Measurements from ENCODE around the gene LRP5.
"Not testable (repeated sequence)": the region's sequence is repeated elsewhere in the genome, so short reads cannot be mapped to it uniquely, and the experiment has no call there.

The LRP5 gene

DNA sequence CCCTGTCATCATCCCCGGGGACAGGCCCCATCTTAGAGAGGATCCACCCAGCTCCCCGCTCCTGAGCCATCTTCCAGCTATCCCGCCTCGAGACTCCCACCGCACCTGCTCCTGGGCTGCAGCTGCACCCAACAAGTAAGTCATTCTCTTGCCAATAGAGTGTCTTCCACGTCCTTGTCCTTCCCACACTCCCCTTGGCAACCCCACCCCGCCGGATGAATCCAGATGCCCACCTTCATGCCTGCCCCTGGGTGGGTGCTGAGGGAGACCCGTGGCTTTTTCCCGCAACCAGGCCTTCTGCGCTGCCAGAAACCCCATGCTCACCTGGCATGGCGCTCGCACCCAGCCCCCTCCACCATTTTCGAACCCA is 29.5 kb upstream of the LRP5 start:
- no peak for DNase-seq

DNA sequence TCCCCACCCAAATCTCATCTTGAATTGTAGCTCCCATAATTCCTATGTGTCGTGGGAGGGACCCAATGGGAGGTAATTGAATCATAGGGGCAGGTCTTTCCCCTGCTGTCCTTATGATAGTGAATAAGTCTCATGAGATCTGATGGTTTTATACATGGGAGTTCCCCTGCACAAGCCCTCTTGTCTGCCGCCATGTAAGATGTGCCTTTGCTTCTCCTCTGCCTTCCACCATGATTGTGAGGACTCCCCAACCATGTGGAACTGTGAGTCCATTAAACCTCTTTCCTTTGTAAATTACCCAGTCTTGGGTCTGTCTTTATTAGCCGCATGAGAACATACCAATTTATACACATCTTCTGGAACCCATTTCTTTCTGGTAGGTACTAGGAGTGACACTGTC is 27.8 kb upstream of the LRP5 start:
- not testable (repeated sequence) for DNase-seq

DNA sequence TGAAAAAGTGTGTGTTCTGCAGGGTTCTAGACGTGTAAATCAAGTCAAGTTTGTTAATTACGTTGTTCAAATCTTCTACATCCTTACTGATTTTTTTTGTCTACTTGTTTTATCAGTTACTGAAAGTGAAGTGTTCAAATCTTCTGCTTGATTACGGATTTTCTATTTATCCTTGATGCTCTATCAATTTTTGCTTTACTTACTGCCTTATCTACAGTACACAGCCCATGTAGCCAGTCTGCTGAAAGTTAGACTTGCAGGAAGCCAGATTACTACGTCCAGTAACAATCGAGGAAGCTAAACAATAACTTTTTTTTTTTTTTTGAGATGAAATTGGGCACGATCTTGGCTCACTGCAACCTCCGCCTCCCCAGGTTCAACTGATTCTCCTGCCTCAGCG is 25.0 kb upstream of the LRP5 start:
- no peak for DNase-seq

DNA sequence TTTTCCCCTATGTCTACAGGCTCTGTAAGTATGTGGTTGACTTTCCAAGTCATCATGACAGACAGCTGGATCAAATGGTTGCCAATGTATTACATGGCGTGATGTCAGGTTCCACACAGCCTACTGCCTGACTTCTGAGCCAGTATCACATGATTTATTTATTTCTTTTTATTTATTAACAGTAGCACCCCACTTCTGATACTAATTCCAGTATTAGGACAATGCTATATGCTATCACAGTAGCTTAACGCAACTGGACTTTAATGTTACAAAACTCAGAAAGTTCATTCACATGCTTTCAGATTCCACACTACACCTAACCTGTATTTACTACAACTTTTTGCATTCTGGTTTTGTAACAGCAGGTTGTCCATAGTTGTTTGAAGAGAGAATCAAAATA is 22.9 kb upstream of the LRP5 start:
- DNase-seq: no peak

DNA sequence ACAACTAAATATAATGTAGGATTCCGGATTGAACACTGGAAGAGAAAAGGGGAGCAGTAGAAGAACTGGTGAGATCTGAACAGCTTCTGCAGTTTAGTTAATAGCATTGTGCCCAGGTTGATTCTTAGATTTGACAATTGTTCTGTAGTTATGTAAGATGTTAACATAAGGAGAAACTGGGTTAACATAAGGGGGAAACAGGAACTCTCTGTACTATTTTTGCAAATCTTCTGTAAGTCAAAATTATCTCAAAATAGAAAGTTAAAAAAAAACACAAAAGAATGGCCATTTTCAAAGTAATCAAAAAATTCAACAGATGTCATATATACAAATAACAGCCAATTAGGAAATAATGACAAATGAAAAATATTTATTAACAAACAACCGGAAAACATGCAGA is 18.7 kb upstream of the LRP5 start:
- no peak for DNase-seq

DNA sequence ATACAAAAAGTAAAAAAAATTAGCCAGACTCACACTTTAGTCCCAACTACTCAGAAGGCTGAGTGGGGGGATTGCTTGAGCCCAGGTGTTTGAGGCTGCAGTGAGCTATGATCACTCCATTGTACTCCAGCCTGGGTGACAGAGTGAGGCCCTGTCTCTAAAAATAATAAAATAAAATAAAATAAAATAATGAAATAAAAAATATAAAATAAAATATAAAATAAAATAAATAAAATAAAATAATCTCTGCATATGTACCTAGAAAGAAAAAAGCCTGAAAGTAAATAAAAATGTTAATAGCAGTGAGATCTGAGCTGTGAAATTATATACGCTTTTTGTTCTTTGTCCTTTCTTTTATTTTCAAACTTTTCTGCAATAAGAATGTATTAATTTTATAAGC is 17.1 kb upstream of the LRP5 start:
- DNase-seq: no peak

DNA sequence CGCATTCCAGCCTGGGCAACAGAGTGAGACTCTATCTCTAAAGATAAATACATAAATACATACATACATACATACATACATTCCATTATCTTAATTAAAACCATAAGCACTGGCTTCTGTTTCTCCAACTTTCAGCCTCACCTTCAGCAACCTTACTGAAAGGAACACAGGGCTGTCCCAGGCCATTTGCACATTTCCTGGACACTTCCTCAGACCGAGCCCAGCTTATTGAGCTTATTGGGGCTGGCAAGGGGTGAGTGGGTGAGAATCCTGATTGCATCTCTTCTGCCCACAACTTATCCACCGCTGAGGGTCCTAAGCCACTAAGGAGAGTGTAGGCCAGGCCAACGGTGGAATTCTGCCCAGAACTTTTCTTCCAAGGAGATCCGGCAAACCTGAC is 16.5 kb upstream of the LRP5 start:
- no peak for DNase-seq

DNA sequence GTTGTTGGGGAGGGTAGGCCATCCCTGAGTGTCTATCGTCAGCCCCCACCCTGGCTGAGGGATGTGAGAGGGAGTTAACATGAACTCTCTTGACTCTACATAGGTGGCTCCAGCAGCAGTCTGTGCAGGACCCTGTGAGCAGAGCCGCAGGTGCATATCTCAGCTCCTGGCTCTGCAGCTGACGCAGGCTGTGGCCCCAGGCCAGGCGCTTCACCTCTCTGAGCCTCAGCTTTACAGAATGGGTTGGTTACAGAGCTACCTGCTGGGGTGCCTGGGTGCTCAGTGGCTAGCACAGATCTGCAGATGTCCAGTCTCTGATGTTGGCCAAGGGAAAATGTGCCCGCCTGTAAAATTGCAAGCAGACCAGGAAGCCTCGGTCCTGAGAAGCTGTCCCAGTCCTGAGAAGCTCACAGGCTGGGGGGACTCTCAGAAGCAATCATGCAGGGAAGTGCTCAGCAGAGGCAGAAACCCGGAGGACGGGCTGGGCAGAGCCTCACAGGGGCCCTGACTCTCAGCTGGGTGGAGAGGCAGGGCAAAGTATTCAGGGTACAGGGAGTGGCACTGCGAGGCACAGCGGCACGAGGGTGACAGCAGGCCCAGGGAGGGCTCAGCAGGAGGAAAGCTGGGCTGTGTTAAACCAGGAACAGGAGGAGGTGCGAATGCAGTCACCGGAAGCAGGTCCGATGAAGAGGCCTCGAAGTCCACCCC is 15.9 kb upstream of the LRP5 start:
- no peak for DNase-seq

DNA sequence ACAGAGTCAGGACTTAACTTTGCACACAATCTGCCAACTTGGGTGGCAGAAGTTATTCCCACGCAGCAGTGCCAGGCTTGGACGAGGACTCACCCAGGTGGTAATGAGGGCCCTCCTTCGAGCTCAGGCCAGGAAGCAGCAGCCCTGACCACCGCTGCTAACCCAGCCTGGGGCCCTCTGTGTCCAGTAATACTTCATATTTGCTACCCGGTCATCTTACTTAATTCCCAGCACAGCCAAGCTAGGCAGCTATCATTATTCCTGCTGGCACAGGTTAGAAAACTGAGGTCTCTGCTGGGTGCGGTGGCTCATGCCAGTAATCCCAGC is 15.4 kb upstream of the LRP5 start:
- no peak for DNase-seq

DNA sequence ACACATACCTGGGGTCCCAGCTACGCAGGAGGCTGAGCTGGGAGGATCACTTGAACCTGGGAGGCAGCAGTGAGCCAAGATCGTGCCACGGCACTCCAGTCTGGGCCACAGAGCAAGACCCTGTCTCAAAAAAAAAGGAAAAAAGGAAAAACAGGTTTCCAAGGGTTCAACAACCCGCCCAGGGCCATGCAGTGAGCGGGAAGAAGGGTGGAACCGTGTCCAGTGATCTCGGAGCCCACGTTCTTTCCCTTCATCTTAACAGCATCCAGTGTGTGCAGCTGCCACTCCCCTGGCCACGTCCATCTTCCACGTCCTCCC is 14.9 kb upstream of the LRP5 start:
- DNase-seq: no peak

DNA sequence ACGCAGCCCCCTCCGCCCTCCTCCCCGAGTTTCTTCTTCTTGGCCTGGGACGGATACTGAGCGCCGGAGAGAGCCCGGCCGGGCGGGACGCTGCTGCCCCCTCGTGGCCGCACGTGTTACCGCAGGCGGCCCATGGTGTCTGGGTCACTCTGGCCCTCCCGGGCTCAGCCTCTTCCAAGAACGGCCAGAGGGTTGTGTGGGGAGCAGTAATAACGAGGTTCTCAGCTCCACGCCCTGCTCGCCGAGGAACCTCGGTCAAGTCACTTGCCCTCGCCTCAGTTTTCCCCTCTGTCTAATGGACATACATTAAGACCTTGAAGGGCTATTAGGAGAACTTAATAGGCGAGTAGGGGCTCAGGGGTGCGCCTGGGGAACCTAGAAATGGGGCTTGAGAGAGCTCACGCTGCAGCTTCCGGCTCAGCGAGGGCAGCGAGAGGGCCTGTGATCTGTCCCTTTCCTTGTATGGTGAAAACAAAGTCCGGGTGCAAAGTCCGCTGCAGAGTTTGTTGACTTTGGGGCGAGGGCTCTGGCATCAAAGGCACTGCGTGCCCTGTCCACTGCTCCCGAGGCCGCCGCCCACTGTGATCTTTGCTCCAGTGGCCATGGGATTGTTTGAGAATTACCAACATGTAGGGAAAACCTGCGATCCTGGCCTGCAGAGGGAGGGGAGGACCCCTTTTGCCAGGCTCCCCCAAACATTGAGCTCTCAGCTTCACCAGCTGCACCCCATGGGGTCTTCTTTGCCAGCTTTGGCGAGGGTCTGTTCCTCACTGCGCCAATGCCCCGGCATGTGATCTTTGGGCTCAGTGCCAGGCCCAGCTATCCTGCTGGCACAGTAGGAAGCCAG is 14.4 kb upstream of the LRP5 start:
- DNase-seq: peak; percentile 62

DNA sequence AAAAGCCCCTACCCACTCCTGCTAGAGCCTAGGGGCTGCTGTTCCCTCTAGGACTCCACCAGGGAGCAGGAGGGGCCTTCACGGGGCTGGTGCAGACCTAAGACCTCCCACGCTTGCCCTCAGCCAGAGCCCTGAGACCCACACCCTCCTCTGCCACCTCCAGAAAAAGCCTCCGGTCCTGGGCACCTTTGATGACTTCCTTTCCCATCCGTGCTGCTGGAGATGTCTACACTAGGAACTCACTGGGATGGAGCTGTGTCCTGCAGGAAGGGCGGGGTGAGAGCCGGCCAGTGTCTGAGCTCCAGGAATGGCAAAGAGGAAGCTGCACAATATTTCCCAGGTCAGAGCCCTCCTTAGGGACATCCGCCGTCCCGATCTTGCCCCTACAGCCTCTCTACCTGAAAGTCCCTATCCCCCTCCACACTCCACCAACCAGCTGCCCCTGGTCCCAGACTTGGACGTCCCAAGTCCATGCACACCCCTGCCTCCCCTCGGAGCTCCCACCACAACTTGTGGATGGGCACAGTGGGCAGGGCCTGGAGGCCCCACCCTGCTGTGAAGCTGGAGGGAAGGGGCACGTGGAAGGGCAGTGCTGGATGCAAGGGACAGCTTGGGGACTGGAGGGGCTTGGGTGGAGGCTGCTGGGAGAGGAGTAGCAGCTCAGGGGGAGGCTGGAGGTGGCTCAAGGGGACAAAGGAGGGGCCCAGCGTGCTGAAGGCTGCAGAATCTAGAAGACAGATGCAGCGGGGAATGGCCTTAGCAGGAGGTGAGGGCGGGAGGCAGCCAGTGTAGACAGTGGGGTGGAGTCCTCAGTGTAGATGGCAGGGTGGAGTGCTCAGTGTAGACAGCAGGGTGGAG is 13.5 kb upstream of the LRP5 start:
- no peak for DNase-seq

DNA sequence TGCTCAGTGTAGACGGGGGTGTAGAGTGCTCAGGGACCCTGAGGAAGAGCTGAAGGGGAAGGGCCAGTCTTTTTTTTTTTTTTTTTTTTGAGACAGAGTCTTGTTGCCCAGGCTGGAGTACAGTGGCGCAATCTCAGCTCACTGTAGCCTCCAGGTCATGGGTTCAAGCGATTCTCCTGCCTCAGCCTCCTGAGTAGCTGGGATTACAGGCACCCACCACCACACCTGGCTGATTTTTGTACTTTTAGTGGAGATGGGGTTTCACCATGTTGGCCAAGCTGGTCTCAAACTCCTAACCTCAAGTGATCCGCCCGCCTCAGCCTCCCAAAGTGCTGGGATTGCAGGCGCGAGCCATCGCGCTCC is 12.9 kb upstream of the LRP5 start:
- DNase-seq: not testable (repeated sequence)

DNA sequence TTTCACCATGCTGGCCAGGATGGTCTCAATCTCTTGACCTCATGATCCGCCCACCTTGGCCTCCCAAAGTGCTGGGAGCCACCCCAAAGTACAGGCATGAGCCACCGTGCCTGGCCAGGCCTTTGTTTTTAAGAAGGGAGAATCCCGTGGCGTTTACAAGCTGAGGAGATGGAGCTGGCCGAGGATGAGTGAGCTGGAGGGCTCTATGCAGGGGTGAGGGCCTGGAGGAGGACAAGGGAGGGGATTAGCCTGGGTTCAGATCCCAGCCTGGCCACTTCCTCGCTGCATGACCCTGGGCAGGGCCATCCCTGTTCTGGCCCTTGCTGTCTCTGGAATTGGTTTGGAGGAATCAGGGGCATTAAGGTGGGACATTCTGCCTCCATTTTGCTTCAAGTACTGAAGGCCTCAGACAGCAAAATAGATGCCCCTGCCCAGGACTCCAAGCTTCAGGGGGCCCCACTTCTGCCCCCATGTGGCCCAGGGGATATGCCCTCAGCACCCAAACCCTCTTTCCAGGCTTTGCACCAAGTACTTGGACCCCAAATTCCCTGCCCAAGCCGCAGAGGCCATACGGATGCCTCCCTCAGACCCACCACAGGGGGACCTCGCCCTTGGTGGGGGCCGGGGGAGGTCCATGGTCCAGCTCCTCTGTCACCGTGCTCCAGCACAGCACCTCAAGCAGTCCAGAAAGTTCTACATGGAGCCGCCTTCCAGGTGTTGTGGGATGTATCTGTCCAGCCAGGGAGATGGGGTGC is 12.1 kb upstream of the LRP5 start:
- DNase-seq: no peak

DNA sequence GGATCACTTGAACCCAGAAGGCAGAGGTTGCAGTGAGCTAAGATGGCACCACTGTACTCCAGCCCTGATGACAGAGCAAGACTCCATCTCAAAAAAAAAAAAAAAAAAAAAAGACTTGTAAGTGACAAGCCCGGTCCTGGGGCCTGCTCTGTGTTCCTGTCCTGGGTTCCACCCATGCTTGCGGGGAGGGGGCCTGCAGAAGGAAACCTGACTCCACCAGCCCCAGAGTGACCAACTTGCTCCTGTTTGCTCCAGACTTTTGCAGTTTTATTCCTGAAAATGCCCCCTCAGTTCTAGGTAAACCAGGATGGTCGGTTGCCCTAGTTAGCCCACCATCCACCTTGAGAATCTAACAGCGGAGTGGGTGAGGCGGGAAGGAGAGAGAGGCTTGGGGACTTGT is 10.1 kb upstream of the LRP5 start:
- no peak for DNase-seq

DNA sequence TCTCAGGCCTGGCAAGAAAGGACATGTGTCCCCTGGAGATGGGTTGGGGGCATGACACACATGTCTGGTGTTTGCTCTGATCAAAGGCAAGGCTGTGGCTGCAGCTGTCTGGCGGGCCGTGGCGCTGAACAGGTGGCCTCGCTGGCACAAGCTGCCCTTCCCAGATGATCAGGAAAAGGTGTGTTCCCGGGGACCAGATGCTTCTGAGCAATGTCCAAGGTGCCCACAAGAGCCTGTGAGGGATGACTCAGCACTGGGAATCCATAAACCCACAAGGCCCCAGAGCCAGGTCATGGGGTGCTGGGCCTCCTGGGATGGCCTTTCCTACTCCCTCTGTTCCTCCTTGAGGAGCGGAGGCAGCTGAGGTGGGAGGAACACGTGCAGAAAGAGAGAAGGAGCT is 9.7 kb upstream of the LRP5 start:
- DNase-seq: no peak

DNA sequence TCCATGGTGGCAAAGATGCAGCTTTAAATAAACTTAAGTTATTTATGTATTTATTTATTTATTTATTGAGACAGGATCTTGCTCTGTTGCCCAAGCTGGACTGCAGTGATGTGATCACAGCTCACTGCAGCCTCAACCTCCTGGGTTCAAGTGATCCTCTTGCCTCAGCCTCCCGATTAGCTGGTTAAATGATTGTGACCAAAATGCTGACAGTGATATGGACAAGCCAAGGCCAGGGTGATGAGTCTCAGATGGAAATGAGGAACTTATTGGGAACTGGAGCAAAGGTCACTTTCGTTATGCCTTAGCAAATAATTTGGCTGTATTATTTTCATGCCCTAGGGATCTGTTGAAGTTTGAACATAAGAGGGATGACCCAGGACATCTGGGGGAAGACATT is 9.3 kb upstream of the LRP5 start:
- no peak for DNase-seq

DNA sequence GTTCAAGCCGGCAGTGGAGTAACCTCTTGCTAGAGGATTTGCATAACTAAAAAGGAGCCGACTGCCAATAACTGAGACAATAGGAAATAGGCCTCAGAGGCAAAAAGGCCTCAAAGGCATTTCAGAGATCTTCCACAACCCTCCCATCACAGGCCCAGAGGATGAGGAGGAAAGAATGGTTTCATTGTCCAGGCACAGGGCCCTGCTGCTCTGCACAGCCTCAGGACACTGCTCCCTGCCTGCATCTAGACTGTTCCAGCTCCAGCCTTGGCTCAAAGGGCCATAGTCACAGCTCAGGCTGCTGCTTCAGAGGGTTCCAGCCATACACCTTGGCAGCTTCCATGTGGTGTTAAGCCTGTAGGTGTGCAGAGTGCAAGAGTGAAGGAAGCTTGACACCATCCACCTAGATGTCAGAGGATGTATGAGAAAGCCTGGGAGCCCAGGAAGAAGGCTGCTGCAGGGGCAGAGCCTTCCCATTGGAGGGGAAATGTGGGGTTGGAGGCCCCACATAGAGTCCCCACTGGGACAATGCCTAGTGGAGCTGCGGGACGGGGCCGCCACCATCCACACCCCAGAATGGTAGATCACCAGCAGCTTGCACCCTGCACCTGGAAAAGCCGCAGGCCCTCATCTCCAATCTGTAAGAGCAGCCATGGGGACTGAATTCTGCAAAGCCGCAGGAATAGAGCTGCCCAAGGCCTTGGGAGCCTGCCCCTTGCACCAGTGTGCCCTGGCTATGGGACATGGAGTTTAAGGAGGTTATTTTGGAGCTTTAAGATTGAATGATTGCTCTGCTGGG is 8.2 kb upstream of the LRP5 start:
- no peak for DNase-seq

DNA sequence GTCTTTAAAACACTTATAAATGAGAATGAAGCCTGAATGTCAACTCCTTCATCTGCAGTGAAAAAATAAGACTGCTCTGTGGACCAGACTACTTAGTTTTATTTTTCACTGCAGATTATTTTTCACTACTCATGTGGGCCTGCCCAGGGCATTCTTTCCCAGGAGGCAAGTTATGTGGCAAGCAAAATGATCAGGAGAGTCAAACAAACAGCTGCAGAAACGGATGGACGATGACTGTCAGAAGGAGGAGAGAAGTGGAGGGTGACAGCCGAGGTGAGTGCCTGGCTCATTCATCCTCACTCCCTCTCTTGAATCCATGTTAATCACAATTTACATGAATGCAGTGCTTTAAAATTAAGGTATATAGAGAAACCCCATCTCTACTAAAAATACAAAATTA is 5.8 kb upstream of the LRP5 start:
- DNase-seq: no peak

DNA sequence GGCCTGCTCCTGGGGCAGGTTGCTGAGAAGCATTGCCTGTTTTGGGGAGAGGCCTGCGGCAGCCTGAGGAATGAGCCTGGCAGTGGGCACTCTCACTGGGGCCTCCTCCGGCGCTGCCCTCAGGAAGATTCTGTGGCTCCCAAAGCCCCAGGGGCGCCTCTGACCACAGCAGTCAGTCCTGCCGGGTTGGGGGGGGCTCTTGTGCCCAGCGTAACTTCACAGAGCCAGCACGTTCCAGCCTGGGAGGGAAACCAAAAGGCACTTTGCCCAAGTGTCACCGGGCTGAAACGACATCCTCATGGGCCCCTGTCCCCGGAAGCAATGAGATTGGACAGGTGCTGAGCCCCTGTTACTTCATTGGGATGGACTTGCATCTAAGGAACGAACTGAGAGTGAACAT is 4.3 kb upstream of the LRP5 start:
- DNase-seq: no peak

DNA sequence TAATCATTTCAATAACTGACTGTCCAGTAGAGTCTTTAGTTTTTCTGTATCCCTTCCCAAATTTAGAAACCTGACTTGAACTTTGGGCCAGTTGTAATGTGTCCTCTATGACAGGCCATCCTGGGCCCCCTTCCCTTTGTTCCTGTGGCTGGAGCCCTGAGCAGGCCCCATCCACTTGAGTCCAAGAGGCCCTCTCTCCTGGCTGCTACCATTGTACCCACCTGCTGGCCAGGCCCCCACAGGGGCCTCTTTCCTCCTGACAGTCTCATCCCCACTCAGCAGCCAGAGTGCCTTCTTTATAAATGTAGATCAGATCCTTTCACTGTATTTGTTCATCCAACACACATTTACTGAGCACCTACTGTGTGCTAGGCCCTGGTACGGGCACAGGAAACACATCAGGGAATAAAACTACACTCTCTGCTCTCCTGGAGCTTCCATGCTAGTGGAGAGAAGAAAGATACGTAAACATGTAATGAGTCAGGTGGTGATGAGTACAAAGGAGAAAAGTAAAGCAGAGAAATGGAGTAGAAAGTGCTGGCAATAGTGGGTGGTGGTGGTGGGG is 2.7 kb upstream of the LRP5 start:
- DNase-seq: no peak
